Tibial nerve (tissue), 4 donors: ENCODE measurements around the gene CDH5. TPM values are rescaled to one million over a fixed set of nuclear protein-coding genes. Genes with fewer than 3 reads are reported as not detected.
A peak's percentile ranks its signal among the peaks of the same experiment; 100 is the strongest.

ENCODE experiments used
- DNase-seq, 2 donors: peaks; one replicate each; pipeline ENCODE4 v3.0.0-alpha.2; 2019; ENCODE audit warnings: low spot score in 2 of 2
- H3K27ac ChIP-seq, 4 donors: fragments of 200-600 bp; sonication (generic) in 3 of 4; one replicate each; pipeline ENCODE4 v1.5.1; 2017 to 2019; ENCODE audit warnings: mild to moderate bottlenecking in 1 of 4
- H3K27me3 ChIP-seq, 2 donors: fragments of 200-600 bp; sonication (generic) in 1 of 2; one replicate each; pipeline versions ENCODE4 v1.5.1 to v1.6.0; 2017 to 2019
- H3K36me3 ChIP-seq, 3 donors: fragments of 200-600 bp; sonication (generic); one replicate each; pipeline ENCODE4 v1.5.1; 2018 to 2019
- H3K4me1 ChIP-seq, 4 donors: fragments of 200-600 bp; sonication (generic) in 3 of 4; one replicate each; pipeline ENCODE4 v1.5.1; 2017 to 2019
- H3K4me3 ChIP-seq, 4 donors: fragments of 200-600 bp; sonication (generic) in 3 of 4; one replicate each; pipeline ENCODE4 v1.5.1; 2017 to 2019; ENCODE audit warnings: mild to moderate bottlenecking in 1 of 4, moderate library complexity in 1 of 4
- H3K9me3 ChIP-seq, 4 donors: fragments of 200-600 bp; sonication (generic) in 3 of 4; one replicate each; pipeline ENCODE4 v1.5.1; 2017 to 2019
- EP300 ChIP-seq, 2 donors: sonication (generic); formaldehyde crosslinking; IDR thresholded peaks; one replicate each; pipeline ENCODE4 v1.6.1; 2017; ENCODE audit warnings: antibody characterized with exemption in 2 of 2, mild to moderate bottlenecking in 1 of 2
- POLR2A ChIP-seq, 2 donors: fragments of 450-650 bp; IDR thresholded peaks; one replicate each; pipeline ENCODE4 v1.6.1; 2017; ENCODE audit warnings: antibody characterized with exemption in 2 of 2, mild to moderate bottlenecking in 2 of 2, moderate library complexity in 2 of 2
- WGBS, 2 donors: methylation state at CpG; one replicate each; pipeline ENCODE4 v1.1.5; 2018; 5-methylcytosine and 5-hydroxymethylcytosine counted together
- total RNA-seq, 4 donors: library from RNA; depleted of rRNA; stranded (reverse); fragments of >200 nt; gene quantifications; one replicate each; pipeline ENCODE4 v1.1.0, GENCODE V29; 2016
- TF ChIP-seq, protein P1 (sequence below), 5 experiments: fragments of 200-600 bp in 3 of 5; fragments of 450-650 bp in 2 of 5; sonication (generic) in 3 of 5; IDR thresholded peaks; one replicate each; pipeline ENCODE4 v1.5.1; 2016 to 2019; ENCODE audit warnings: antibody characterized with exemption in 5 of 5, mild to moderate bottlenecking in 3 of 5, moderate library complexity in 2 of 5

Gene CDH5
- total RNA-seq, 4 donors from 2014 or later = 47.3 to 79.3 (median 67.0) TPM

DNA sequence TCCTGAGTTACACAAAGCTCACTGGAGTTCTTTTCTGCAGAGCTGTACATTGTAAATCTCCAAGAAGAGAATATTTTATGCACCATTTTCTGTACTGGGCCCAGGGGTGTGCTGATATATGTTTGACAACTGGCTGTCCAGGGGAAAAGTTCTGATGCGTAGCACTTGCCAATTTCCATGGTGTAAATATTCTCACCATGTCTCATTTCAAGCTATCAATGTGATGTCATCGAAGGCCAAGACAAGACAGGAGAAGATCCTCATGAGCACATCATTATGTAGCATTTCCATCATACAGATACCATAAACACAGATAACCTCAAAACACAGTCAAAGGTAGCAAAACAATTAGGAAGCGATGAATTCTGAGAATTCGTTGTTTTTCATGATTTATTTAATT lies 18.9 kb downstream of the CDH5 start:
- TF ChIP-seq, protein P1, sequence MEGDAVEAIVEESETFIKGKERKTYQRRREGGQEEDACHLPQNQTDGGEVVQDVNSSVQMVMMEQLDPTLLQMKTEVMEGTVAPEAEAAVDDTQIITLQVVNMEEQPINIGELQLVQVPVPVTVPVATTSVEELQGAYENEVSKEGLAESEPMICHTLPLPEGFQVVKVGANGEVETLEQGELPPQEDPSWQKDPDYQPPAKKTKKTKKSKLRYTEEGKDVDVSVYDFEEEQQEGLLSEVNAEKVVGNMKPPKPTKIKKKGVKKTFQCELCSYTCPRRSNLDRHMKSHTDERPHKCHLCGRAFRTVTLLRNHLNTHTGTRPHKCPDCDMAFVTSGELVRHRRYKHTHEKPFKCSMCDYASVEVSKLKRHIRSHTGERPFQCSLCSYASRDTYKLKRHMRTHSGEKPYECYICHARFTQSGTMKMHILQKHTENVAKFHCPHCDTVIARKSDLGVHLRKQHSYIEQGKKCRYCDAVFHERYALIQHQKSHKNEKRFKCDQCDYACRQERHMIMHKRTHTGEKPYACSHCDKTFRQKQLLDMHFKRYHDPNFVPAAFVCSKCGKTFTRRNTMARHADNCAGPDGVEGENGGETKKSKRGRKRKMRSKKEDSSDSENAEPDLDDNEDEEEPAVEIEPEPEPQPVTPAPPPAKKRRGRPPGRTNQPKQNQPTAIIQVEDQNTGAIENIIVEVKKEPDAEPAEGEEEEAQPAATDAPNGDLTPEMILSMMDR (IDR thresholded peaks at IDR 0.05) = no peak
- TF ChIP-seq POLR2A (IDR thresholded peaks at IDR 0.05) (no peak), EP300 (IDR thresholded peaks at IDR 0.05) (no peak)
- Histone ChIP-seq H3K27ac (no peak overlapping the region), H3K36me3 (peaks cover 0 to 18% (median 0%) of the 10 kb centered on the region in 3 donors), H3K4me1 (peaks cover 0 to 19% (median 0%) of the 10 kb centered on the region in 4 donors), H3K9me3 (no peaks in the 10 kb centered on the region), H3K4me3 (no peak overlapping the region), H3K27me3 (no peaks in the 10 kb centered on the region)
- DNase-seq = no peak
- 95 to 98% methylated on average over 4 of the region's 4 CpGs for WGBS, 2 donors

DNA sequence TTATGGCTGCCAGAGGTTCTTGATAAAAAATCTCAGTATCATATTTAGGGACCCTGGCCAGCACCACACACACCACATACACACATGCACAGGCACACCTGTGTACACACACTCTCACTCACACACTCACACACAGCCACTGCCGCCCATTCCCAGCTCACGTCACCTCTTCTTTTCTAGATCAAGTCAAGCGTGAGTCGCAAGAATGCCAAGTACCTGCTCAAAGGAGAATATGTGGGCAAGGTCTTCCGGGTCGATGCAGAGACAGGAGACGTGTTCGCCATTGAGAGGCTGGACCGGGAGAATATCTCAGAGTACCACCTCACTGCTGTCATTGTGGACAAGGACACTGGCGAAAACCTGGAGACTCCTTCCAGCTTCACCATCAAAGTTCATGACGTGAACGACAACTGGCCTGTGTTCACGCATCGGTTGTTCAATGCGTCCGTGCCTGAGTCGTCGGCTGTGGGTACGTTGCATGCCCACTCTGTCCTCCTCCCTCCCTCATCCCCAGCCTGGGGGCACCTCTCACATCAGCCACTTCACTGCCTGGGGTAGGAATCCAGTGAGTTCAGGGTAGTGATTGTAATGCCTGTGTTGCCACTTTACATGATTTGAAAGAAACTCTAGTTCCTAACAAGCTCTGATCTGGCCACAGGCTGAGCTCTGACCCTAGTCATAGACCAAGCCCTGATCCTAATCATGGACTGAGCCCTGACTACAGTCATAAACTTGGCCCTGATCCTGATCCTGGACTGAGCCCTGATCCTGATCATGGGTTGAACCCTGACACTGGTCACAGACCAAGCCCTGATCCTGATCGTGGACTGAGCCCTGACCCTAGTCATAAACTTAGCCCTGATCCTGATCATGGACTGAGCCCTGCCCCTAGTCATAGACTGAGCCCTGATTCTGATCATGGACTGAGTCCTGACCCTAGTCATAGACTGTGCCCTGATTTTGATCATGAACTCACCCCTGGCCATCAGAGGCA lies 20.4 kb downstream of the CDH5 start:
- TF ChIP-seq, protein P1 (IDR thresholded peaks at IDR 0.05) = no peak
- TF ChIP-seq EP300 (IDR thresholded peaks at IDR 0.05) (no peak), POLR2A (IDR thresholded peaks at IDR 0.05) (no peak)
- WGBS, 2 donors = 91% methylated on average over 20 of the region's 20 CpGs
- peak in 1 of 2 donors; percentile 5 for DNase-seq
- Histone ChIP-seq H3K4me3 (no peak overlapping the region), H3K36me3 (peaks cover 0 to 27% (median 0%) of the 10 kb centered on the region in 3 donors), H3K9me3 (no peaks in the 10 kb centered on the region), H3K27ac (no peak overlapping the region), H3K27me3 (no peaks in the 10 kb centered on the region), H3K4me1 (peaks cover 0 to 19% (median 0%) of the 10 kb centered on the region in 4 donors)

DNA sequence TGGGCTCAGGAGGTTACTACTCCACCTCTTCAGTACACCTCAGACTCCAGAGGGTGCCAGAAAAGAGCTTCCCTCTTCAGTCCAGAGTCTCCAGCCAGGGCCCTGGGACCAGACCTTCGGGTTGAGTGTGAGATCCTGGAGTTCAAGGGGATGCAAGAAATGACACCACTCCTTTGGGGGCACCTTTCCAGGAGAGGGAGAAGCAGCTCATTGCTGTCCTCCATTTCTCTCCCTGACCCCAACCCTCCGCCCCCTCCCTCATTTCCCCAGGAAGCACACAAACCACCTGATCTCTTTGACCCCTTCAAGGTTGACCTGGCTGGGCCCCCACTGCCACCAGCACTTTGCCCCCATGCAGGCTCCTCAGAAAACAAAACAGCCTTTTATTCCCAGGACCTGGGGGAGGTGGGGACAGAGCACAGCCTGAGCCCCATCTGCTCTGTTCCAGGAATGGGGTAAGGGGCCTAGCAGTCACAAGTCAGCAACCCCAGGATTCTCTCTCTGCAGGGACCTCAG lies 21.4 kb downstream of the CDH5 start:
- no peak for DNase-seq
- peaks cover 0 to 27% (median 0%) of the 10 kb centered on the region in 3 donors for H3K36me3 ChIP-seq

DNA sequence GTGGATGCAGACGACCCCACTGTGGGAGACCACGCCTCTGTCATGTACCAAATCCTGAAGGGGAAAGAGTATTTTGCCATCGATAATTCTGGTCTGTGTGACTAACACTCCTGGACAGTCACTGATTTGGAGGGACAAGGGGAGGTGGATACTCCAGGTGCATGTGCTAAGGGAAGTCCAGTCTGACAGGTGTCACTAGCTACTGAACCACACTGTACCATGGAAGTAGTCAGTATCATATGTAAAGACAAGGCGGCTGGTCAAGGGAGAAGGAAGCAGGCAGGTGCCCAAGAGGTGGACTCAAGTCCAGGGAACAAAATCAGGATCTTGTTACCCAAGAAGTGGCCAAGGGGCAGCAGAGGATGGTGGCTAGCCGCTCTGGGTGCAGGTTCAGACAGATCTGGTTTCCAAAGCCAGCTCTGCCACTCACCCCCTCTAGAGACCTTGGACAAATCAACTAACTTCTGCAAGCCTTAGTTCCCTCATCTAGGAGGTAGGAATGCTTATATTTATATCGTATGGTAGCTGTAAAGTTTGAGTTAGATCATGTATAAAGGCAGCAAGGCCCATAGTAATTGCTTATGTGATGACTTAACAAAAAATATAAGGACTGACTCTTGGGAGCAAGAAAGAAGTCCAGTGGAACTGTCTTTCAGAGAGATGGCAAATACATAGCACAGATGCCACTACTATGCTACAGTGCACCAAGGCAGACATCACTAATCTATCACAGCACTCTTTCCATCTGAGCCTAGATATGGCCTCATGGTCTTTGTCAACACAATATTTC lies 22.1 kb downstream of the CDH5 start:
- H3K36me3 ChIP-seq = peaks cover 0 to 27% (median 0%) of the 10 kb centered on the region in 3 donors
- no peak for DNase-seq
- 88 to 89% methylated on average over 5 to 6 of the region's 6 CpGs for WGBS, 2 donors
- no peak overlapping the region for H3K27ac ChIP-seq
- TF ChIP-seq POLR2A (IDR thresholded peaks at IDR 0.05) = no peak
- no peak overlapping the region for H3K4me3 ChIP-seq
- H3K4me1 ChIP-seq = peaks cover 0 to 8% (median 0%) of the 10 kb centered on the region in 4 donors
- H3K9me3 ChIP-seq = no peaks in the 10 kb centered on the region
- no peaks in the 10 kb centered on the region for H3K27me3 ChIP-seq

More for the DNA sequence above, 21.4 kb downstream of the CDH5 start:
- Histone ChIP-seq H3K27me3 (no peaks in the 10 kb centered on the region), H3K9me3 (no peaks in the 10 kb centered on the region), H3K4me3 (no peak overlapping the region), H3K27ac (no peak overlapping the region), H3K4me1 (peaks cover 0 to 15% (median 0%) of the 10 kb centered on the region in 4 donors)
- 75 to 87% methylated on average over 2 of the region's 2 CpGs for whole genome bisulfite sequencing, 2 donors
- TF ChIP-seq POLR2A (IDR thresholded peaks at IDR 0.05) = no peak

DNA sequence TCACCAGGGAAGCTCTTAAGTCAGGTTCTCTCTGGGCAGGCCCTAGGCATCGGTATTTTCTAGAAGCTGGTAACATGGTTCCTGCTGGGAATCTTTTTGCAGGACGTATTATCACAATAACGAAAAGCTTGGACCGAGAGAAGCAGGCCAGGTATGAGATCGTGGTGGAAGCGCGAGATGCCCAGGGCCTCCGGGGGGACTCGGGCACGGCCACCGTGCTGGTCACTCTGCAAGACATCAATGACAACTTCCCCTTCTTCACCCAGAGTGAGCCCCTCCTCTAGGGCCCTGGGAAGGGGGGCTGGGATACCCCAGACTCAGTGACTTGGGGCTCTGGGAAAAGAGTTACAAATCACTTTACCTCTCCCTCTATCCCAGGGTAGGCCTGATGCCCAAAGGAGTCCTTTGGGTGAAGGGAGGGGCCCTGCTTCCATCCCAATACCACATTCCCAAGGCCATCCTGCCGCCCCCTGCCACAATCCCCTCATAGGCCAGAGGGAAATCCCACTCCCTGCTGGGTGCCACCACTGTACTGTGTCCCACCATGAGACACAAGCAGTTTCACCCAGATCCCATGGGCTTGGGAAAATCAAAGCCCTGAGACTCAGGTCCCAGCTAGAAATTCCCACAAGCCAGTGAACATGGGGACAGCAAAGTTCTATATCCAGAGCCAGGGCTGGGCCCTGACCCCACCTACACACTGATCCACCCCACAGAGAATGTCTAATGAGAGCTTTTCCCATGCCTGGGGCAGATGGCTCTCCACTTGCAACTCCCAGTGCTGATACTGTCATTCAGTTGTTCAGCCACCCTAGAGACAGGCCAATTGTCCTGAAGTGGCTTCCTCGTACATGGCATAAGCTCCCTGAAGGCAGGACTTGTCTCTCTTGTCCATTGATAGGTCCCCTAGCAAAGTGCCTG lies 23.0 kb downstream of the CDH5 start:
- DNase-seq = no peak
- Histone ChIP-seq H3K4me3 (no peak overlapping the region), H3K36me3 (peaks cover 0 to 27% (median 0%) of the 10 kb centered on the region in 3 donors), H3K27me3 (no peaks in the 10 kb centered on the region), H3K9me3 (no peaks in the 10 kb centered on the region), H3K27ac (no peak overlapping the region), H3K4me1 (peaks cover 0 to 7% (median 0%) of the 10 kb centered on the region in 4 donors)
- TF ChIP-seq, protein P1 (IDR thresholded peaks at IDR 0.05) = no peak
- TF ChIP-seq EP300 (IDR thresholded peaks at IDR 0.05) (no peak), POLR2A (IDR thresholded peaks at IDR 0.05) (no peak)
- 91 to 93% methylated on average over 13 of the region's 13 CpGs for WGBS, 2 donors
